Endothelial cell of umbilical vein (primary cell): ENCODE results near the gene NAALADL1. TPM values are rescaled to one million over a fixed set of nuclear protein-coding genes. Genes with fewer than 3 reads are reported as not detected.

Source experiments
- BruUV-seq: library from RNA; stranded (reverse); fragments of 400-500 nt; replicated peaks from 2 replicates; lab custom pipeline; 2021; lab: Mats Ljungman, UMichigan
- CTCF ChIA-PET: fragments of 300-600, 350-600 bp; sonication (Branson Sonifier 250); formaldehyde crosslinking; loops from one replicate; lab custom pipeline; 2021; ENCODE audit warnings: antibody characterized with exemption, inconsistent platforms; lab: Charles Lee
- POLR2A ChIA-PET: fragments of 300-600, 350-600 bp; sonication (Branson Sonifier 250); formaldehyde crosslinking; loops from one replicate; lab custom pipeline; 2021; ENCODE audit warnings: antibody characterized with exemption, inconsistent platforms; lab: Charles Lee
- DNase-seq: peaks from one replicate; pipeline ENCODE4 v3.0.0-alpha.2; 2011; ENCODE audit warnings: low read depth, low spot score
- FAIRE-seq: peaks from 2 replicates; lab custom pipeline; 2011; peaks lifted over from hg19 to GRCh38; lab: Jason Lieb, UNC
- H2AFZ ChIP-seq: 2 replicates; pipeline ENCODE4 v1.6.0; 2012; ENCODE audit warnings: low read depth, low read length, control low read depth, inconsistent platforms
- H3K27ac ChIP-seq: 2 replicates; pipeline ENCODE4 v1.5.1; 2011; ENCODE audit warnings: low read depth, mild to moderate bottlenecking, control low read depth, low read length, moderate library complexity; ENCODE audit not compliant: insufficient read depth
- H3K27me3 ChIP-seq, 2 experiments: 2 replicates each; pipeline versions ENCODE4 v1.6.0 to v1.6.1; 2011; ENCODE audit warnings: low read length in 2 of 2, mixed read lengths in 1 of 2; ENCODE audit not compliant: control insufficient read depth in 2 of 2, insufficient read depth in 2 of 2
- H3K36me3 ChIP-seq, 2 experiments: 2 replicates in 1 of 2; 3 replicates in 1 of 2; pipeline ENCODE4 v1.5.1; 2011; ENCODE audit warnings: low read length in 2 of 2, mild to moderate bottlenecking in 1 of 2, moderate library complexity in 1 of 2; ENCODE audit not compliant: control insufficient read depth in 2 of 2, insufficient read depth in 2 of 2; ENCODE audit errors: extremely low read depth in 1 of 2
- H3K4me1 ChIP-seq: 3 replicates; pipeline ENCODE4 v1.5.1; 2011; ENCODE audit warnings: mild to moderate bottlenecking, low read length; ENCODE audit not compliant: control insufficient read depth, insufficient read depth; ENCODE audit errors: extremely low read depth
- H3K4me2 ChIP-seq: 2 replicates; pipeline ENCODE4 v1.6.1; 2011; ENCODE audit warnings: low read length, control low read depth, mixed read lengths; ENCODE audit not compliant: insufficient read depth
- H3K4me3 ChIP-seq, 3 experiments: fragments of 200-600 bp in 1 of 3; sonication (generic), shearing (Covaris generic) in 1 of 3; replicated peaks in 1 of 3; 2 replicates each; pipeline ENCODE4 v1.5.1; 2011 to 2016; ENCODE audit warnings: control low read depth in 3 of 3, low read length in 3 of 3, mild to moderate bottlenecking in 2 of 3, inconsistent platforms in 1 of 3, low read depth in 1 of 3, moderate library complexity in 1 of 3; ENCODE audit not compliant: insufficient read depth in 1 of 3
- H3K79me2 ChIP-seq: 2 replicates; pipeline ENCODE4 v1.6.0; 2012; ENCODE audit warnings: low read length, inconsistent platforms; ENCODE audit not compliant: control insufficient read depth, insufficient read depth
- H3K9ac ChIP-seq: replicated peaks from 2 replicates; pipeline ENCODE3; 2011; ENCODE audit warnings: low read length, control low read depth; ENCODE audit not compliant: insufficient read depth; ENCODE audit errors: extremely low read depth
- H3K9me1 ChIP-seq: replicated peaks from 3 replicates; pipeline ENCODE4 v1.6.0; 2011; ENCODE audit warnings: mild to moderate bottlenecking, low read length; ENCODE audit not compliant: control insufficient read depth, insufficient read depth; ENCODE audit errors: extremely low read depth
- H3K9me3 ChIP-seq: replicated peaks from 2 replicates; pipeline ENCODE4 v1.5.1; 2012; ENCODE audit warnings: low read length, inconsistent platforms; ENCODE audit not compliant: control insufficient read depth, insufficient read depth
- H4K20me1 ChIP-seq: replicated peaks from 2 replicates; pipeline ENCODE3; 2011; ENCODE audit warnings: mild to moderate bottlenecking, low read length; ENCODE audit not compliant: control insufficient read depth, insufficient read depth; ENCODE audit errors: extremely low read depth
- CTCF ChIP-seq, 2 donors: IDR thresholded peaks; 1 replicate in 1 of 2; 2 replicates in 1 of 2; pipeline ENCODE4 v1.5.1; 2011; ENCODE audit warnings: low read length in 2 of 2, mild to moderate bottlenecking in 2 of 2, moderate library complexity in 2 of 2, control low read depth in 1 of 2, inconsistent platforms in 1 of 2, low read depth in 1 of 2; ENCODE audit not compliant: insufficient read depth in 1 of 2; ENCODE audit errors: extremely low read depth in 1 of 2
- EZH2 ChIP-seq: IDR thresholded peaks from 2 replicates; pipeline ENCODE4 v1.6.1; 2012; ENCODE audit warnings: borderline replicate concordance, low read depth, mild to moderate bottlenecking, moderate library complexity, low read length, inconsistent platforms; ENCODE audit not compliant: severe bottlenecking
- FOS ChIP-seq: IDR thresholded peaks from 2 replicates; pipeline ENCODE4 v1.6.1; 2011; ENCODE audit warnings: mild to moderate bottlenecking, low read length, moderate library complexity, borderline replicate concordance; ENCODE audit not compliant: insufficient read depth
- GATA2 ChIP-seq: IDR thresholded peaks from 2 replicates; pipeline ENCODE4 v1.7.0; 2011; ENCODE audit warnings: low read depth, mild to moderate bottlenecking, moderate library complexity, mixed read lengths, low read length; ENCODE audit not compliant: insufficient read length, insufficient read depth
- JUN ChIP-seq: IDR thresholded peaks from 2 replicates; pipeline ENCODE4 v1.6.1; 2011; ENCODE audit warnings: borderline replicate concordance, low read depth; ENCODE audit not compliant: insufficient read length, insufficient read depth
- MAX ChIP-seq: IDR thresholded peaks from 2 replicates; pipeline ENCODE4 v1.6.1; 2011; ENCODE audit not compliant: insufficient read depth, insufficient read length
- MYC ChIP-seq: IDR thresholded peaks from one replicate; pipeline ENCODE4 v1.6.1; 2011; ENCODE audit warnings: mild to moderate bottlenecking, low read depth, low read length
- POLR2A ChIP-seq: IDR thresholded peaks from 2 replicates; pipeline ENCODE4 v1.6.1; 2012; ENCODE audit warnings: low read depth, mild to moderate bottlenecking, control low read depth, low read length
- POLR2AphosphoS5 ChIP-seq: IDR thresholded peaks from 2 replicates; pipeline ENCODE4 v1.6.1; 2012; ENCODE audit warnings: low read depth, mild to moderate bottlenecking, control low read depth, low read length, moderate library complexity; ENCODE audit not compliant: insufficient read depth
- dilution Hi-C: fragments of 300-500 bp; cut with MboI; formaldehyde crosslinking; loops from one replicate; pipeline ENCODE4 v1.15.0; 2019; ENCODE audit warnings: low sequenced_read_pairs; ENCODE audit not compliant: extremely low pct_ligation_motif_present
- intact Hi-C: fragments of 100-400 bp; cut with micrococcal nuclease; formaldehyde crosslinking; loops from one replicate; pipeline ENCODE4 v1.10.0; 2022
- polyA plus RNA-seq, 4 experiments: library from polyadenylated mRNA; depleted of rRNA in 3 of 4; stranded (reverse) in 3 of 4; unstranded in 1 of 4; fragments of >200 nt; gene quantifications; 2 replicates each; pipeline versions ENCODE4 v1.2.1 to v1.2.3, GENCODE V29; 2011 to 2012; ENCODE audit warnings: missing spikeins in 1 of 4
- total RNA-seq: library from RNA; stranded (reverse); gene quantifications from 2 replicates; pipeline ENCODE4 v1.2.3, GENCODE V29; 2021

NAALADL1 gene
- total and polyA plus RNA-seq, 2 donors (not counting 3 experiments of a cell fraction or from before 2014, with no cell fraction given), result 6.8 to 13.9 TPM

GRCh38 chr11:65066315-65066714 lies 8.0 kb upstream of the NAALADL1 start:
- no peak overlapping the region for H3K9ac ChIP-seq
- no peaks in the 10 kb centered on the region for H3K79me2 ChIP-seq
- DNase-seq (no peak), FAIRE-seq (no peak)
- intact Hi-C loops, result no loop called here
- H2AFZ ChIP-seq, result no peak overlapping the region
- dilution Hi-C loops, result no loop called here
- TF ChIP-seq MYC, result no peak
- no peak for TF ChIP-seq EZH2
- TF ChIP-seq GATA2, result no peak
- no peak for TF ChIP-seq MAX
- TF ChIP-seq POLR2AphosphoS5, result no peak
- no peak for TF ChIP-seq FOS
- TF ChIP-seq JUN, result no peak
- no peak for TF ChIP-seq POLR2A
- no peak for TF ChIP-seq CTCF (IDR thresholded peaks at IDR 0.05; ENCODE audit: extremely low read depth in 1 of 2, insufficient read depth in 1 of 2, low read depth in 1 of 2, low read length in 2 of 2)
- no peak overlapping the region for H3K4me3 ChIP-seq
- no peak overlapping the region for H3K4me2 ChIP-seq
- ChIA-PET CTCF (no interaction called here), POLR2A (interaction anchor here (0.5 to 0.6 kb wide), 2 partner anchors 188 to 265 kb away, joined by 6 to 12 read pairs; no protein-coding TSS in a partner anchor)
- no peaks in the 10 kb centered on the region for H3K9me3 ChIP-seq
- BruUV-seq, result no TSS peak
- H3K36me3 ChIP-seq, result no peaks in the 10 kb centered on the region
- no peaks in the 10 kb centered on the region for H3K9me1 ChIP-seq
- H3K4me1 ChIP-seq, result no peaks in the 10 kb centered on the region
- no peaks in the 10 kb centered on the region for H4K20me1 ChIP-seq
- no peaks in the 10 kb centered on the region for H3K27me3 ChIP-seq
- H3K27ac ChIP-seq, result no peak overlapping the region
